Right cardiac atrium (tissue), 5 donors: ENCODE data around the gene KIR2DL3. TPM values are rescaled to one million over a fixed set of nuclear protein-coding genes. Genes with fewer than 3 reads are reported as not detected.

Experiments used
- ATAC-seq, 2 donors: fragments of 200-7000 bp; cut with Tn5 transposase; one replicate each; pipeline versions ENCODE4 v1.8.0 to v1.9.1; 2020; ENCODE audit warnings: moderate library complexity in 2 of 2, mild to moderate bottlenecking in 1 of 2
- DNase-seq, 3 donors: peaks; one replicate each; pipeline ENCODE4 v3.0.0-alpha.2; 2020
- H3K27ac ChIP-seq: one replicate; pipeline ENCODE4 v1.5.1; 2013; ENCODE audit warnings: mild to moderate bottlenecking, low read length, control low read depth, moderate library complexity
- H3K27me3 ChIP-seq: one replicate; pipeline ENCODE4 v1.6.1; 2013; ENCODE audit not compliant: control insufficient read depth, insufficient read depth
- H3K4me1 ChIP-seq: one replicate; pipeline ENCODE4 v1.6.1; 2013; ENCODE audit warnings: low read length; ENCODE audit not compliant: control insufficient read depth, insufficient read depth
- H3K4me3 ChIP-seq: one replicate; pipeline ENCODE4 v1.5.1; 2013; ENCODE audit warnings: low read length, control low read depth
- H3K9me3 ChIP-seq: one replicate; pipeline ENCODE4 v1.6.1; 2013; ENCODE audit warnings: low read length; ENCODE audit not compliant: control insufficient read depth
- WGBS: extraction: QIAGEN DNeasy Blood & Tissue Kit; methylation state at CpG from one replicate; pipeline ENCODE4 v1.1.7; 2013; 5-methylcytosine and 5-hydroxymethylcytosine counted together
- intact Hi-C, 4 donors: fragments of 100-400 bp; cut with DNase I; formaldehyde crosslinking; loops; one replicate each; pipeline versions ENCODE4 v1.11.0 to v1.14.0; 2022 to 2023
- polyA plus RNA-seq: library from polyadenylated mRNA; stranded (reverse); fragments of 200-250 nt; gene quantifications from one replicate; pipeline ENCODE4 v1.2.3, GENCODE V29; 2013
- total RNA-seq, 4 donors: library from RNA; stranded (reverse); fragmentation: NEBNext Ultra II Directional; extraction: Animal tissue kit (Norgen Biotek cat#: 25700); gene quantifications; one replicate each; pipeline ENCODE4 v1.2.1, GENCODE V29; 2021
- donor health status: healthy with polysubstance abuse.
- donor health status: DM: no; HTN: yes; CAD: no.
- donor health status: DM: no; HTN: no; CAD: no.
- donor health status: DM: no; HTN: yes; CAD: no; lungs with severe emphysema.
- donor health status: DM: yes; HTN: yes; CAD: no.

Gene KIR2DL3
- total and polyA plus RNA-seq, 5 donors = 0.07 TPM; not detected in 4

GRCh38 chr19:54795758-54796157 lies 57.4 kb downstream of the KIR2DL3 start:
- H3K9me3 ChIP-seq = no peaks in the 10 kb centered on the region
- no peak for DNase-seq
- peaks cover 4% of the 10 kb centered on the region for H3K4me1 ChIP-seq
- H3K27me3 ChIP-seq = peaks cover 3% of the 10 kb centered on the region
- intact Hi-C loops = no loop called here
- H3K4me3 ChIP-seq = no peak overlapping the region
- 43% methylated on average over 1 of the region's 1 CpG for WGBS
- ATAC-seq = no peak
- no peak overlapping the region for H3K27ac ChIP-seq

Other genes starting within 250 kb of the KIR2DL3 start
- not detected for gene LAIR2, start 235.7 kb upstream of the KIR2DL3 start, total RNA-seq
- not detected for gene LAIR2, start 235.7 kb upstream of the KIR2DL3 start, polyA plus RNA-seq
- gene LILRA2, start 164.7 kb upstream of the KIR2DL3 start, total RNA-seq = 1 to 10 TPM; 1.6 to 5.6 (median 3.4) TPM
- 0.88 TPM for gene LILRA2, start 164.7 kb upstream of the KIR2DL3 start, polyA plus RNA-seq
- gene LILRA1, start 144.9 kb upstream of the KIR2DL3 start, total RNA-seq = 1 to 10 TPM in 2 of 4 donors, under 1 TPM in 2; 0.64 to 1.5 (median 1.0) TPM
- gene LILRA1, start 144.9 kb upstream of the KIR2DL3 start, polyA plus RNA-seq = 0.20 TPM
- 1 to 10 TPM; 2.4 to 4.1 (median 2.7) TPM for gene LILRB1, start 108.0 kb upstream of the KIR2DL3 start, total RNA-seq
- gene LILRB1, start 108.0 kb upstream of the KIR2DL3 start, polyA plus RNA-seq = 1.2 TPM
- 1 to 10 TPM; 3.0 to 5.3 (median 4.6) TPM for gene LILRB4, start 75.5 kb upstream of the KIR2DL3 start, total RNA-seq
- 1.4 TPM for gene LILRB4, start 75.5 kb upstream of the KIR2DL3 start, polyA plus RNA-seq
- not detected for gene KIR3DL3, start 14.1 kb upstream of the KIR2DL3 start, total RNA-seq
- gene KIR3DL3, start 14.1 kb upstream of the KIR2DL3 start, polyA plus RNA-seq = not detected
- gene KIR2DL1, start 31.3 kb downstream of the KIR2DL3 start, total RNA-seq = not detected
- 0.11 TPM for gene KIR2DL1, start 31.3 kb downstream of the KIR2DL3 start, polyA plus RNA-seq
- gene KIR2DL4, start 65.1 kb downstream of the KIR2DL3 start, total RNA-seq = not detected
- 0.07 TPM for gene KIR2DL4, start 65.1 kb downstream of the KIR2DL3 start, polyA plus RNA-seq
- not detected for gene KIR3DL1, start 78.0 kb downstream of the KIR2DL3 start, total RNA-seq
- 0.05 TPM for gene KIR3DL1, start 78.0 kb downstream of the KIR2DL3 start, polyA plus RNA-seq
- gene KIR2DS4, start 94.2 kb downstream of the KIR2DL3 start, total RNA-seq = under 1 TPM in 1 of 4 donors, not detected in 3; 0.23 TPM
- 0.14 TPM for gene KIR2DS4, start 94.2 kb downstream of the KIR2DL3 start, polyA plus RNA-seq
- gene KIR3DL2, start 111.9 kb downstream of the KIR2DL3 start, total RNA-seq = under 1 TPM in 1 of 4 donors, not detected in 3; 0.11 TPM
- not detected for gene KIR3DL2, start 111.9 kb downstream of the KIR2DL3 start, polyA plus RNA-seq
- 1 to 10 TPM in 1 of 4 donors, under 1 TPM in 2, not detected in 1; 0.44 to 1.2 (median 0.54) TPM for gene FCAR, start 135.7 kb downstream of the KIR2DL3 start, total RNA-seq
- gene FCAR, start 135.7 kb downstream of the KIR2DL3 start, polyA plus RNA-seq = 0.18 TPM
- gene NCR1, start 167.6 kb downstream of the KIR2DL3 start, total RNA-seq = under 1 TPM in 3 of 4 donors, not detected in 1; 0.21 to 0.57 (median 0.37) TPM
- gene NCR1, start 167.6 kb downstream of the KIR2DL3 start, polyA plus RNA-seq = not detected
- not detected for gene NLRP7, start 209.0 kb downstream of the KIR2DL3 start, total RNA-seq
- gene NLRP7, start 209.0 kb downstream of the KIR2DL3 start, polyA plus RNA-seq = not detected
- 1 to 10 TPM in 1 of 4 donors, under 1 TPM in 2, not detected in 1; 0.39 to 1.7 (median 0.40) TPM for gene NLRP2, start 227.9 kb downstream of the KIR2DL3 start, total RNA-seq
- gene NLRP2, start 227.9 kb downstream of the KIR2DL3 start, polyA plus RNA-seq = not detected